ENCODE data around the gene SERINC2. TPM values are rescaled to one million over a fixed set of nuclear protein-coding genes. Genes with fewer than 3 reads are reported as not detected.
"Not testable (repeated sequence)": the region's sequence is repeated elsewhere in the genome, so short reads cannot be mapped to it uniquely, and the experiment has no call there.

SERINC2 gene
- total RNA-seq, 2 experiments from 2014 or later, result 0.13 TPM; not detected in 1

- CTCF ChIA-PET, result interaction anchor here (0.6 to 2.0 kb wide), 8 partner anchors 10 to 415 kb away, joined by 3 to 17 read pairs (median 6); no protein-coding TSS in a partner anchor
- no peaks in the 10 kb centered on the region for H3K36me3 Mint-ChIP-seq (ENCODE audit: low read depth)
- H3K4me1 Mint-ChIP-seq (ENCODE audit: low read depth), result peaks cover 20% of the 10 kb centered on the region
- DNase-seq (no peak), ATAC-seq (no peak)
- H3K27ac Mint-ChIP-seq, result peak overlapping the region; percentile 13
- POLR2A ChIA-PET, result interaction anchor here (0.7 to 1.1 kb wide), 3 partner anchors 10 to 56 kb away, joined by 3 to 5 read pairs (median 3); no protein-coding TSS in a partner anchor
- no peaks in the 10 kb centered on the region for H3K9me3 Mint-ChIP-seq (ENCODE audit: insufficient read depth)
- peak overlapping the region; percentile 67 for H3K4me3 Mint-ChIP-seq
- H3K27me3 Mint-ChIP-seq (ENCODE audit: low read depth), result peaks cover 7% of the 10 kb centered on the region
These were observed 39.0 kb upstream of the SERINC2 start for GRCh38 chr1:31373897-31374486.

- H3K4me1 Mint-ChIP-seq (ENCODE audit: low read depth), result peaks cover 20% of the 10 kb centered on the region
- H3K36me3 Mint-ChIP-seq (ENCODE audit: low read depth), result no peaks in the 10 kb centered on the region
- H3K27ac Mint-ChIP-seq, result no peak overlapping the region
- POLR2A ChIA-PET, result no interaction called here
- no peak for DNase-seq
- no peak for ATAC-seq
- H3K9me3 Mint-ChIP-seq (ENCODE audit: insufficient read depth), result no peaks in the 10 kb centered on the region
- peaks cover 7% of the 10 kb centered on the region for H3K27me3 Mint-ChIP-seq (ENCODE audit: low read depth)
- H3K4me3 Mint-ChIP-seq, result no peak overlapping the region
- CTCF ChIA-PET, result interaction anchor here (1.2 to 2.0 kb wide), 3 partner anchors 9 to 174 kb away, joined by 3 to 11 read pairs (median 7); no protein-coding TSS in a partner anchor
These were observed 38.4 kb upstream of the SERINC2 start for GRCh38 chr1:31374511-31375196.

DNA sequence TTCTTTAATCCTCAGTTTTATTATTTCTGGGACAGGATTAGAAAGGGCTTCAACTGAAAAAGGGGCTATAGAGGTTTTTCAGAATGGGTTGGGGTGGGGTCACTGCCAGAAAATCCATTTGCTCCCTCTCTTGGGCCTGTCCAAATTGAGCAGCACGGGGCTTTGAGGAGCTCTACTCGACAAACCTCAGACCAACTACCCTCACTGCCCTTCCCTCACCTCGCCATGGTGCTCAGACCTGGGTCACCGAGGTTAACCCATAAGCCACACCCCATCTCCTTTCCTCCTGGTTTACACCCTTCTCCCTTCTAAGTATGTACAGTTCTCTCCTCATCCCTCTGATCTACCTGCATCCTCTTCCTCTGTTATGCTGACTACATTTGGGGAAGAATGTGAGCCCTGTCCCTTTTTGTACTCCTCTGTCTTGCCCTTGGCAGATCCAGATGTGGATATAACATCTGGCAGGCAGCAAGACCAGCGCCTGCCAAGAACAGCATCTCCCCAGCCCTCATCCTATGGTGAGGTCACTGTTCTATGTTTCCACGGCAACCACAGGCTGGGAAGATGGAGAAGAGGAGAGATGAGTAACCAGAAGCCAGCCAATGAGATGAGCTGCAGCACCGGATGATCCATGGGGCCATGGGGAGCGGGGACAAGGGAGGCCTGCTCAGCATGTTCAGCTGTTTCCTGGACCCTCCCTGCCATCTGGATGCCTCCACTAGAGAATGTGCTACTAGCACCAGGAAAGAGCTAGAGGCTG, 36.5 kb upstream of the SERINC2 start:
- ATAC-seq (no peak), DNase-seq (no peak)
- Mint-ChIP-seq H3K36me3 (ENCODE audit: low read depth) (no peaks in the 10 kb centered on the region), H3K27ac (no peak overlapping the region), H3K4me3 (no peak overlapping the region), H3K9me3 (ENCODE audit: insufficient read depth) (no peaks in the 10 kb centered on the region), H3K4me1 (ENCODE audit: low read depth) (peaks cover 20% of the 10 kb centered on the region), H3K27me3 (ENCODE audit: low read depth) (peaks cover 7% of the 10 kb centered on the region)
- ChIA-PET POLR2A (no interaction called here), CTCF (interaction anchor here (1.1 kb wide), 1 partner anchor 18 kb away, joined by 3 read pairs; no protein-coding TSS in a partner anchor)

GRCh38 chr1:31377364-31377863, 35.6 kb upstream of the SERINC2 start:
- Mint-ChIP-seq H3K36me3 (ENCODE audit: low read depth) (no peaks in the 10 kb centered on the region), H3K4me3 (no peak overlapping the region), H3K4me1 (ENCODE audit: low read depth) (peaks cover 19% of the 10 kb centered on the region), H3K27ac (no peak overlapping the region), H3K27me3 (ENCODE audit: low read depth) (peaks cover 10% of the 10 kb centered on the region), H3K9me3 (ENCODE audit: insufficient read depth) (no peaks in the 10 kb centered on the region)
- ChIA-PET POLR2A (no interaction called here), CTCF (interaction anchor here (1.1 kb wide), 1 partner anchor 17 kb away, joined by 3 read pairs; no protein-coding TSS in a partner anchor)
- ATAC-seq (no peak), DNase-seq (no peak)

- CTCF ChIA-PET, result interaction anchor here (1.0 kb wide), 1 partner anchor 16 kb away, joined by 3 read pairs; no protein-coding TSS in a partner anchor
- no peak overlapping the region for H3K4me3 Mint-ChIP-seq
- H3K9me3 Mint-ChIP-seq (ENCODE audit: insufficient read depth), result no peaks in the 10 kb centered on the region
These were observed 35.0 kb upstream of the SERINC2 start for GRCh38 chr1:31378001-31378400.

GRCh38 chr1:31380181-31380580, 32.8 kb upstream of the SERINC2 start:
- POLR2A ChIA-PET, result no interaction called here
- H3K27me3 Mint-ChIP-seq (ENCODE audit: low read depth), result peaks cover 12% of the 10 kb centered on the region
- H3K27ac Mint-ChIP-seq, result no peak overlapping the region
- DNase-seq, result no peak
- H3K4me3 Mint-ChIP-seq, result no peak overlapping the region
- H3K4me1 Mint-ChIP-seq (ENCODE audit: low read depth), result peaks cover 7% of the 10 kb centered on the region
- CTCF ChIA-PET, result no interaction called here
- no peaks in the 10 kb centered on the region for H3K9me3 Mint-ChIP-seq (ENCODE audit: insufficient read depth)
- no peak for ATAC-seq
- H3K36me3 Mint-ChIP-seq (ENCODE audit: low read depth), result no peaks in the 10 kb centered on the region

More at GRCh38 chr1:31378001-31378400, 35.0 kb upstream of the SERINC2 start:
- POLR2A ChIA-PET, result no interaction called here
- Mint-ChIP-seq H3K36me3 (ENCODE audit: low read depth) (no peaks in the 10 kb centered on the region), H3K27ac (no peak overlapping the region), H3K27me3 (ENCODE audit: low read depth) (peaks cover 12% of the 10 kb centered on the region), H3K4me1 (ENCODE audit: low read depth) (peaks cover 15% of the 10 kb centered on the region)
- DNase-seq (no peak), ATAC-seq (no peak)

GRCh38 chr1:31381394-31382294, 31.4 kb upstream of the SERINC2 start:
- ChIA-PET CTCF (interaction anchor here (1.2 kb wide), 1 partner anchor 15 kb away, joined by 4 read pairs; no protein-coding TSS in a partner anchor), POLR2A (no interaction called here)
- Mint-ChIP-seq H3K36me3 (ENCODE audit: low read depth) (no peaks in the 10 kb centered on the region), H3K4me1 (ENCODE audit: low read depth) (peaks cover 2% of the 10 kb centered on the region), H3K27me3 (ENCODE audit: low read depth) (peaks cover 12% of the 10 kb centered on the region), H3K9me3 (ENCODE audit: insufficient read depth) (no peaks in the 10 kb centered on the region), H3K27ac (no peak overlapping the region), H3K4me3 (no peak overlapping the region)
- ATAC-seq, result no peak
- DNase-seq, result no peak

DNA sequence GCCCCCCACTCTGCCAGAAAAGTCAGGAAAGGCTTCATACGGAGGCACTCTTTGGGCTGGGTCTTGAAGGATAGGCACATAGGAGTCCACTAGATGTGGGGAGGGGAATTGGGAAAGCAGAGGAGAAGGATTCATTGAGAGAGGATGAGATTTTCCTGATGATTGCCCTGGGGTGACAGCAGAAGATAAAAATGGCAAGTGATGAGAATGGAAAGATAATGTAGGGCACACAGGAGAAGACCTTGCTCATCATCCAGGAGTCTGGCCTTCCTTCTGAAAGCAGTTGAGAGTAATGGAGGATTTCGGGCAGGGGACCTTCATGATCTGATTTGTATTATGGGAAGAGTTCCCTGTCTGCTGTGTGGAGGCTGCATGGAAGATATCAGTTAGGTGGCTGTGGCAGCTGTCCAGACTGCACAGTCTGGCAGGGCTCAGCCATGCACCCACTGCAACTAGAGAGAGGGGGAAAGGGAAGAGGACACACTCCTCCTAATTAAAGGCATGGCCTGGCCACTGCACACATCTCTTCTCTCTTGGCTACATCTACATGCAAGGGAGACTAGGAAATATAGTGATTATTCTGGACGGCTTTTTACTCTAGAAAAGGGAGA, 30.5 kb upstream of the SERINC2 start:
- ATAC-seq (no peak), DNase-seq (no peak)
- Mint-ChIP-seq H3K4me3 (no peak overlapping the region), H3K4me1 (ENCODE audit: low read depth) (no peaks in the 10 kb centered on the region), H3K36me3 (ENCODE audit: low read depth) (no peaks in the 10 kb centered on the region), H3K27me3 (ENCODE audit: low read depth) (peaks cover 14% of the 10 kb centered on the region), H3K27ac (no peak overlapping the region), H3K9me3 (ENCODE audit: insufficient read depth) (no peaks in the 10 kb centered on the region)
- ChIA-PET POLR2A (no interaction called here), CTCF (interaction anchor here (1.5 kb wide), 1 partner anchor 12 kb away, joined by 7 read pairs; no protein-coding TSS in a partner anchor)

GRCh38 chr1:31383967-31384366, 29.0 kb upstream of the SERINC2 start:
- no peaks in the 10 kb centered on the region for H3K4me1 Mint-ChIP-seq (ENCODE audit: low read depth)
- H3K9me3 Mint-ChIP-seq (ENCODE audit: insufficient read depth), result no peaks in the 10 kb centered on the region
- H3K4me3 Mint-ChIP-seq, result no peak overlapping the region
- ChIA-PET POLR2A (no interaction called here), CTCF (interaction anchor here (1.1 to 1.5 kb wide), 2 partner anchors 10 to 11 kb away, joined by 3 to 7 read pairs; no protein-coding TSS in a partner anchor)
- H3K27me3 Mint-ChIP-seq (ENCODE audit: low read depth), result peaks cover 9% of the 10 kb centered on the region
- no peaks in the 10 kb centered on the region for H3K36me3 Mint-ChIP-seq (ENCODE audit: low read depth)
- no peak overlapping the region for H3K27ac Mint-ChIP-seq
- ATAC-seq (no peak), DNase-seq (no peak)

DNA sequence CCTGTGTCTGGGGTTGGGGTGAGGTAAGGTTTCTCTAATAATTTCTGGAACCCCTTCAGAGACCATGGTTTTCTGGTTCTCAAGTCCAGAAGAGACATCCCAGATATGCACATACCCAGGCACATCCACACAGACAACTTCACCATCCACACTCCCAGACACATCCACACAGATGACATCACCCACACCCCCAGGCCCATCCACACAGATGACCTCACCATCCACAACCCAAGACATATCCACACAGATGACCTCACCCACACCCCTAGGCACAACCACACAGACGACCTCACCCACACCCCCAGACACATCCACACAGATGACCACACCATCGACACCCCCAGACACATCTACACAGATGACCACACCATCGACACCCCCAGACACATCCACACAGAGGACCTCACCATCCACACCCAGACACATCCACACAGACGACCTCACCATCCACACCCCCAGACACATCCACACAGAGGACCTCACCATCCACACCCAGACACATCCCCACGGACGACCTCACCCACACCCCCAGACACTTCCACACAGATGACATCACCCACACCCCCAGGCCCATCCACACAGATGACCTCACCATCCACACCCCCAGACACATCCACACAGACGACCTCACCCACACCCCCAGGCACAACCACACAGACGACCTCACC, 26.3 kb upstream of the SERINC2 start:
- ATAC-seq; POLR2A ChIA-PET; H3K4me1 Mint-ChIP-seq (ENCODE audit: low read depth); H3K36me3 Mint-ChIP-seq (ENCODE audit: low read depth); H3K9me3 Mint-ChIP-seq (ENCODE audit: insufficient read depth); H3K4me3 Mint-ChIP-seq; H3K27ac Mint-ChIP-seq; H3K27me3 Mint-ChIP-seq (ENCODE audit: low read depth); DNase-seq: not testable (repeated sequence)
- CTCF ChIA-PET, result interaction anchor here (0.9 kb wide), 1 partner anchor 8 kb away, joined by 3 read pairs; no protein-coding TSS in a partner anchor
